Activated effector memory CD4-positive, alpha-beta T cell treated with anti-CD3 and anti-CD28 coated beads, Interleukin-2, amount 50 U/mL, for 16 hours (primary cell): ENCODE measurements around the gene SMAD5.

Experiments used
- DNase-seq: peaks from one replicate; pipeline ENCODE4 v3.0.0-alpha.2; 2020

The SMAD5 gene

GRCh38 chr5:136115183-136115865 lies 17.3 kb upstream of the SMAD5 start:
- DNase-seq: no peak

- no peak for DNase-seq
Measured at GRCh38 chr5:136120529-136120928, 12.1 kb upstream of the SMAD5 start.

- DNase-seq: no peak
Measured at GRCh38 chr5:136123236-136123768, 9.3 kb upstream of the SMAD5 start.

- DNase-seq: no peak
Measured at GRCh38 chr5:136127560-136127959, 5.1 kb upstream of the SMAD5 start.

GRCh38 chr5:136128481-136128880 lies 4.2 kb upstream of the SMAD5 start:
- no peak for DNase-seq

- DNase-seq: no peak
Measured at GRCh38 chr5:136129445-136129844, 3.2 kb upstream of the SMAD5 start.

GRCh38 chr5:136130581-136130980 lies 2.1 kb upstream of the SMAD5 start:
- no peak for DNase-seq

- DNase-seq: no peak
Measured at GRCh38 chr5:136132087-136132486, 558 bp upstream of the SMAD5 start.

GRCh38 chr5:136133222-136133921 lies 727 bp downstream of the SMAD5 start:
- DNase-seq: peak; percentile 69

GRCh38 chr5:136133922-136134379 lies 1.3 kb downstream of the SMAD5 start:
- no peak for DNase-seq

GRCh38 chr5:136134653-136135052 lies 2.0 kb downstream of the SMAD5 start:
- DNase-seq: no peak

- DNase-seq: no peak
Measured at GRCh38 chr5:136135536-136135935, 2.9 kb downstream of the SMAD5 start.

- no peak for DNase-seq
Measured at GRCh38 chr5:136137497-136138220, 5.0 kb downstream of the SMAD5 start.

- DNase-seq: no peak
Measured at GRCh38 chr5:136141561-136141960, 8.9 kb downstream of the SMAD5 start.

GRCh38 chr5:136143312-136143711 lies 10.7 kb downstream of the SMAD5 start:
- no peak for DNase-seq

- DNase-seq: no peak
Measured at GRCh38 chr5:136143763-136144162, 11.1 kb downstream of the SMAD5 start.

- no peak for DNase-seq
Measured at GRCh38 chr5:136145030-136145429, 12.4 kb downstream of the SMAD5 start.

- no peak for DNase-seq
Measured at GRCh38 chr5:136146201-136146600, 13.6 kb downstream of the SMAD5 start.

GRCh38 chr5:136147632-136148031 lies 15.0 kb downstream of the SMAD5 start:
- no peak for DNase-seq

- DNase-seq: no peak
Measured at GRCh38 chr5:136149891-136150290, 17.2 kb downstream of the SMAD5 start.

- DNase-seq: no peak
Measured at GRCh38 chr5:136153581-136154236, 21.1 kb downstream of the SMAD5 start.

GRCh38 chr5:136155078-136155477 lies 22.4 kb downstream of the SMAD5 start:
- no peak for DNase-seq

- no peak for DNase-seq
Measured at GRCh38 chr5:136155761-136156160, 23.1 kb downstream of the SMAD5 start.
